Neuronal stem cell (in vitro differentiated cells): ENCODE measurements around the gene CARMIL1.

Source experiments
- DNase-seq: peaks from one replicate; pipeline ENCODE4 v3.0.0-alpha.2; 2013; ENCODE audit warnings: low spot score
- H2AFZ ChIP-seq: one replicate; pipeline ENCODE4 v1.6.1; 2013; ENCODE audit warnings: mild to moderate bottlenecking, low read length, inconsistent platforms
- H2AK5ac ChIP-seq: 2 replicates; pipeline ENCODE4 v1.6.1; 2013; ENCODE audit warnings: low read depth, mild to moderate bottlenecking, inconsistent platforms, low read length, moderate library complexity, mixed read lengths
- H2BK120ac ChIP-seq: 2 replicates; pipeline ENCODE4 v1.6.1; 2013; ENCODE audit warnings: low read depth, mild to moderate bottlenecking, inconsistent platforms, low read length, moderate library complexity, mixed read lengths
- H2BK12ac ChIP-seq: one replicate; pipeline ENCODE4 v1.6.1; 2013; ENCODE audit warnings: low read length, inconsistent platforms
- H2BK15ac ChIP-seq: 2 replicates; pipeline ENCODE4 v1.6.1; 2013; ENCODE audit warnings: mild to moderate bottlenecking, low read length, inconsistent platforms, mixed read lengths
- H2BK5ac ChIP-seq: one replicate; pipeline ENCODE4 v1.6.1; 2013; ENCODE audit warnings: inconsistent platforms, mild to moderate bottlenecking, low read length, moderate library complexity
- H3K14ac ChIP-seq: one replicate; pipeline ENCODE4 v1.6.1; 2013; ENCODE audit warnings: low read length, inconsistent platforms
- H3K18ac ChIP-seq: 2 replicates; pipeline ENCODE4 v1.6.1; 2013; ENCODE audit warnings: low read length, inconsistent platforms
- H3K23ac ChIP-seq: 2 replicates; pipeline ENCODE4 v1.6.1; 2013; ENCODE audit warnings: low read depth, mild to moderate bottlenecking, mixed read lengths, low read length, inconsistent platforms; ENCODE audit not compliant: poor library complexity
- H3K27ac ChIP-seq: replicated peaks from 3 replicates; pipeline ENCODE4 v1.5.1; 2013; ENCODE audit warnings: low read length, inconsistent platforms
- H3K27me3 ChIP-seq, 3 experiments: 2 replicates each; pipeline ENCODE4 v1.6.1; 2013; ENCODE audit warnings: low read length in 3 of 3, mild to moderate bottlenecking in 2 of 3, inconsistent platforms in 1 of 3, low read depth in 1 of 3, mixed read lengths in 1 of 3, moderate library complexity in 1 of 3; ENCODE audit not compliant: control insufficient read depth in 3 of 3, insufficient read depth in 3 of 3
- H3K36me3 ChIP-seq, 2 donors: replicated peaks in 1 of 2; 2 replicates each; pipeline ENCODE4 v1.6.1; 2013; ENCODE audit warnings: low read length in 2 of 2; ENCODE audit not compliant: control insufficient read depth in 2 of 2, insufficient read depth in 2 of 2
- H3K4ac ChIP-seq: 2 replicates; pipeline ENCODE4 v1.6.1; 2013; ENCODE audit warnings: inconsistent platforms, mild to moderate bottlenecking, low read length, moderate library complexity
- H3K4me1 ChIP-seq, 2 donors: 1 replicate in 1 of 2; 2 replicates in 1 of 2; pipeline ENCODE4 v1.6.1; 2013; ENCODE audit warnings: low read length in 2 of 2, low read depth in 1 of 2; ENCODE audit not compliant: control insufficient read depth in 2 of 2, insufficient read depth in 1 of 2
- H3K4me2 ChIP-seq: one replicate; pipeline ENCODE4 v1.6.1; 2013; ENCODE audit warnings: mild to moderate bottlenecking, low read length, inconsistent platforms; ENCODE audit not compliant: insufficient read depth, poor library complexity, severe bottlenecking
- H3K4me3 ChIP-seq, 2 donors: 2 replicates each; pipeline ENCODE4 v1.5.1; 2013; ENCODE audit warnings: low read length in 2 of 2, mild to moderate bottlenecking in 2 of 2, inconsistent platforms in 1 of 2, moderate library complexity in 1 of 2
- H3K79me1 ChIP-seq: one replicate; pipeline ENCODE4 v1.6.1; 2013; ENCODE audit warnings: low read depth, mild to moderate bottlenecking, inconsistent platforms, low read length, moderate library complexity
- H3K9ac ChIP-seq: one replicate; pipeline ENCODE4 v1.6.1; 2013; ENCODE audit warnings: mild to moderate bottlenecking, low read depth, low read length, inconsistent platforms; ENCODE audit not compliant: poor library complexity
- H3K9me3 ChIP-seq, 2 donors: replicated peaks in 1 of 2; 2 replicates each; pipeline versions ENCODE3 to v1.6.1; 2013; ENCODE audit warnings: low read length in 2 of 2, mild to moderate bottlenecking in 2 of 2, inconsistent platforms in 1 of 2, low read depth in 1 of 2, mixed read lengths in 1 of 2, moderate library complexity in 1 of 2; ENCODE audit not compliant: control insufficient read depth in 2 of 2, insufficient read depth in 1 of 2
- H4K8ac ChIP-seq: one replicate; pipeline ENCODE4 v1.6.1; 2013; ENCODE audit warnings: low read depth, mild to moderate bottlenecking, inconsistent platforms, low read length, moderate library complexity
- H4K91ac ChIP-seq: one replicate; pipeline ENCODE4 v1.6.1; 2013; ENCODE audit warnings: low read length, low read depth, mild to moderate bottlenecking, inconsistent platforms; ENCODE audit not compliant: poor library complexity
- WGBS, 2 donors: extraction: QIAGEN DNeasy Blood & Tissue Kit; methylation state at CpG; one replicate each; pipeline ENCODE4 v1.1.7; 2013; ENCODE audit warnings: missing lambda C conversion rate in 2 of 2, mixed read lengths in 1 of 2; ENCODE audit not compliant: insufficient read length in 2 of 2, insufficient replicate concordance in 1 of 2; ENCODE audit errors: extremely low coverage in 2 of 2; 5-methylcytosine and 5-hydroxymethylcytosine counted together

The CARMIL1 gene

GRCh38 chr6:25389471-25389870, 110.3 kb downstream of the CARMIL1 start:
- no CpG with 5 or more reads among the region's 2 CpGs for WGBS, 2 donors
- no peak overlapping the region for H2BK12ac ChIP-seq
- no peak overlapping the region for H3K27ac ChIP-seq

GRCh38 chr6:25392372-25392771, 113.2 kb downstream of the CARMIL1 start:
- no peak overlapping the region for H3K23ac ChIP-seq
- no CpG with 5 or more reads among the region's 2 CpGs for WGBS, 2 donors
- H3K4me1 ChIP-seq, result peaks cover 3% of the 10 kb centered on the region in 2 donors
- H3K9me3 ChIP-seq, result no peaks in the 10 kb centered on the region
- no peak overlapping the region for H2BK5ac ChIP-seq
- no peak overlapping the region for H2BK120ac ChIP-seq
- no peak overlapping the region for H3K9ac ChIP-seq
- H2AK5ac ChIP-seq, result no peak overlapping the region
- DNase-seq, result no peak
- H3K4me3 ChIP-seq, result no peak overlapping the region
- no peaks in the 10 kb centered on the region for H3K36me3 ChIP-seq
- H4K91ac ChIP-seq, result no peak overlapping the region
- no peak overlapping the region for H3K4me2 ChIP-seq
- H2BK15ac ChIP-seq, result no peak overlapping the region
- H3K18ac ChIP-seq, result no peak overlapping the region
- no peak overlapping the region for H4K8ac ChIP-seq
- no peak overlapping the region for H3K4ac ChIP-seq
- H3K14ac ChIP-seq, result no peak overlapping the region
- no peak overlapping the region for H2BK12ac ChIP-seq
- no peaks in the 10 kb centered on the region for H3K27me3 ChIP-seq
- peaks cover 1% of the 10 kb centered on the region for H3K79me1 ChIP-seq
- no peak overlapping the region for H2AFZ ChIP-seq
- no peak overlapping the region for H3K27ac ChIP-seq

More at GRCh38 chr6:25389471-25389870, 110.3 kb downstream of the CARMIL1 start:
- Histone ChIP-seq H3K18ac (no peak overlapping the region), H3K4me1 (no peaks in the 10 kb centered on the region), H4K91ac (no peak overlapping the region), H2AK5ac (no peak overlapping the region), H3K4me3 (no peak overlapping the region), H3K9me3 (no peaks in the 10 kb centered on the region), H2AFZ (no peak overlapping the region), H2BK120ac (no peak overlapping the region), H3K23ac (no peak overlapping the region), H3K27me3 (no peaks in the 10 kb centered on the region), H3K4ac (no peak overlapping the region), H3K36me3 (no peaks in the 10 kb centered on the region), H4K8ac (no peak overlapping the region), H3K9ac (no peak overlapping the region), H2BK15ac (no peak overlapping the region), H3K14ac (no peak overlapping the region), H2BK5ac (no peak overlapping the region), H3K4me2 (no peak overlapping the region), H3K79me1 (no peaks in the 10 kb centered on the region)
- no peak for DNase-seq

- no peak overlapping the region for H2AFZ ChIP-seq
Observed at GRCh38 chr6:25395731-25396130, 116.6 kb downstream of the CARMIL1 start.

GRCh38 chr6:25397406-25397805, 118.2 kb downstream of the CARMIL1 start:
- Histone ChIP-seq H2BK120ac (no peak overlapping the region), H3K23ac (no peak overlapping the region), H2AFZ (no peak overlapping the region), H3K79me1 (peaks cover 1% of the 10 kb centered on the region), H3K4me1 (peaks cover 5% of the 10 kb centered on the region in 2 donors), H2AK5ac (no peak overlapping the region), H3K4ac (no peak overlapping the region), H4K8ac (no peak overlapping the region), H3K18ac (peak overlapping the region; percentile 1), H3K27me3 (no peaks in the 10 kb centered on the region), H3K36me3 (no peaks in the 10 kb centered on the region), H3K14ac (no peak overlapping the region), H2BK12ac (no peak overlapping the region), H3K9me3 (no peaks in the 10 kb centered on the region), H2BK5ac (no peak overlapping the region), H3K9ac (no peak overlapping the region), H3K27ac (peak overlapping the region; percentile 61), H3K4me3 (no peak overlapping the region), H4K91ac (no peak overlapping the region), H2BK15ac (no peak overlapping the region), H3K4me2 (no peak overlapping the region)
- WGBS, 2 donors, result no CpG with 5 or more reads among the region's 2 CpGs
- DNase-seq, result peak; percentile 12

More at GRCh38 chr6:25395731-25396130, 116.6 kb downstream of the CARMIL1 start:
- no peak for DNase-seq
- Histone ChIP-seq H3K23ac (no peak overlapping the region), H2BK12ac (no peak overlapping the region), H3K4me2 (no peak overlapping the region), H2AK5ac (no peak overlapping the region), H4K8ac (no peak overlapping the region), H3K36me3 (no peaks in the 10 kb centered on the region), H3K4me3 (no peak overlapping the region), H2BK120ac (no peak overlapping the region), H2BK15ac (no peak overlapping the region), H3K14ac (no peak overlapping the region), H3K79me1 (peaks cover 1% of the 10 kb centered on the region), H3K9me3 (no peaks in the 10 kb centered on the region), H3K9ac (no peak overlapping the region), H3K18ac (peak overlapping the region; percentile 61), H3K27ac (no peak overlapping the region), H3K4ac (no peak overlapping the region), H3K4me1 (peaks cover 5% of the 10 kb centered on the region in 2 donors), H2BK5ac (no peak overlapping the region), H4K91ac (no peak overlapping the region), H3K27me3 (no peaks in the 10 kb centered on the region)
- no CpG with 5 or more reads among the region's 5 CpGs for WGBS, 2 donors
